GM08714 (cell line): Measurements from ENCODE around the gene RFXANK.

ENCODE experiments used
- H3K4me3 ChIP-seq: fragments of 200-500 bp; sonication (Bioruptor generic); 2 replicates; pipeline ENCODE4 v1.5.1; 2014; ENCODE audit warnings: mild to moderate bottlenecking, low read length, inconsistent platforms
- ZNF274 ChIP-seq: IDR thresholded peaks from 2 replicates; pipeline ENCODE4 v1.6.1; 2012; ENCODE audit warnings: mild to moderate bottlenecking, low read depth, low read length

Gene RFXANK

GRCh38 chr19:19223060-19223459 is 31.0 kb downstream of the RFXANK start:
- TF ChIP-seq ZNF274: no peak
- H3K4me3 ChIP-seq: no peak overlapping the region

DNA sequence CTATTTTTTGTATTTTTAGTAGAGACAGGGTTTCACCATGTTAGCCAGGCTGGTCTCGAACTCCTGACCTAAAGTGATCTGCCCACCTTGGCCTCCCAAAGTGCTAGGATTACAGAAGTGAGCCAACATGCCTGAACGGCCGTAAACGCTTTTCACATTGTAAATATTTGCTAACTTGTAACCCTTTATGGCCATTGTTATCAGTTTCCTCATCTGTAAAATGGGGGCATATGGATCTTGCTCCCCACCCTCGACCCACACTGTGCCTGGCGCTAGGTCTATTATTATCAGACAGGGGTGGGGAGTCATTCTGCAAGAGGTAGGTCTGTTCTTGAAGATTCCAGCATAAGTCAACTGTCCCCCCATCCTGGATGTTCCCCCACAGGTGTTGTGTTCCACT is 31.6 kb downstream of the RFXANK start:
- TF ChIP-seq ZNF274: no peak
- H3K4me3 ChIP-seq: no peak overlapping the region

DNA sequence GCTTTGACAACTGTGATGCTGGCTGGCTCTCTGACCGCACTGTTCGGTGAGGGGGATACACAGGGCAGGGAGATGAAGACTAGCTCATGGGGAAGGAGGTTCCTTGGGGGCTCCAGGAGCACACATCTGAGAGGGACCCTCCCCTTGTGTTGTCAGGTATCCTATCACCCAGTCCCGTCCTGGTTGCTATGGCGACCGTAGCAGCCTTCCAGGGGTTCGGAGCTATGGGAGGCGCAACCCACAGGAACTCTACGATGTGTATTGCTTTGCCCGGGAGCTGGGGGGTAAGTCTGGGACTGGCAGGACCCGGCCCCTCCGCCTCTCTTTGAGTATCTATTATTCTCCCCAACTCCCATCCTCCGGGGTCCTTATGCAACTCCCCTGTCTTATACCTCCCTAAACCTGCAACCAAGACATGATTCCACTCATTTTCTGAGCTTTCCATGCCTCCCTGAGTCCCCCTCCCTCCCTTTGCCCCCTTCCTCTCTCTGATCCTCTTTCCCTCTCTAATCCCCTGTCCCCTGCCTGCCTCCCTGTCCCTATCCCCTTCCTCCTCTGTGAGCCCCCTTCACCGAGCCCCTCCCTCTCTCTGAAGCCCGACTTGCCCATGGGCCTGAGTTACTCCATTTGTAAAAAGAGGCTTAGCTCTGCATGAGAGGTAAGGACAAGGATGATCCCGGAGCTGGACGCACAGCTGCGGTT is 32.2 kb downstream of the RFXANK start:
- no peak for TF ChIP-seq ZNF274
- no peak overlapping the region for H3K4me3 ChIP-seq

DNA sequence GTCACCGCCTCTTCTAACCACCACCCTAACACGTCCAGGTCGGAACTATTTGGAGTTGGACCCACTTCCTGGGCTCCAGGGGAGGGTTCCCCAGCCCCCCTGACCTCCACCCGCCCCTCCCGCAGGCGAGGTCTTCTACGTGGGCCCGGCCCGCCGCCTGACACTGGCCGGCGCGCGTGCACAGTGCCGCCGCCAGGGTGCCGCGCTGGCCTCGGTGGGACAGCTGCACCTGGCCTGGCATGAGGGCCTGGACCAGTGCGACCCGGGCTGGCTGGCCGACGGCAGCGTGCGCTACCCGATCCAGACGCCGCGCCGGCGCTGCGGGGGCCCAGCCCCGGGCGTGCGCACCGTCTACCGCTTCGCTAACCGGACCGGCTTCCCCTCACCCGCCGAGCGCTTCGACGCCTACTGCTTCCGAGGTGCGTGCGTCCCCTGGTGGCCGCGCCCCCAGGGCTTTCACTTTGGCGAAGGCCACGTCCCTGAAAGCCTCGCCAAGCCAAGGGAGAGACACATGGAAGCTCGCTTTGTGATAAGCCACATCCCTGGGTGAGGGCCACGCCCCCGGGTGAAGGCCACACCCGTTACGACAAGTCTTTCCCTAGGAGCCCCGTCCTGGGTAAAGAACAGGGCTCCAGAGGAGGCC is 32.9 kb downstream of the RFXANK start:
- peak overlapping the region; percentile 11; the same call in 1 of the 2 replicates for H3K4me3 ChIP-seq
- no peak for TF ChIP-seq ZNF274

DNA sequence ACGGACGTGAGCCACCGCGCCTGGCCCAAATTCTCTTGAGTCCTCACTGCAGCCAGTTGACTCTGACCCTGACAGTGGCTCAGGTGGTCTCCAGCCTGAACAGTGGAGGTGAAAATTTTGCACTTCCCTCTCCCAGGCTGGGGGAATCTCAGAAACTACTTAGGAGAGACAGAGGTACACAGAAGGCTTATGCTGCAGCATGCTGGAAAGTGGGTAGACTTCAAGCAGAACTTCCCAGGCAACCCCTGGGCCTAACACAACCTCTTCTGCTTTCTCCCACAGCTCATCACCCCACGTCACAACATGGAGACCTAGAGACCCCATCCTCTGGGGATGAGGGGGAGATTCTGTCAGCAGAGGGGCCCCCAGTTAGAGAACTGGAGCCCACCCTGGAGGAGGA is 34.1 kb downstream of the RFXANK start:
- H3K4me3 ChIP-seq: no peak overlapping the region
- TF ChIP-seq ZNF274: no peak

DNA sequence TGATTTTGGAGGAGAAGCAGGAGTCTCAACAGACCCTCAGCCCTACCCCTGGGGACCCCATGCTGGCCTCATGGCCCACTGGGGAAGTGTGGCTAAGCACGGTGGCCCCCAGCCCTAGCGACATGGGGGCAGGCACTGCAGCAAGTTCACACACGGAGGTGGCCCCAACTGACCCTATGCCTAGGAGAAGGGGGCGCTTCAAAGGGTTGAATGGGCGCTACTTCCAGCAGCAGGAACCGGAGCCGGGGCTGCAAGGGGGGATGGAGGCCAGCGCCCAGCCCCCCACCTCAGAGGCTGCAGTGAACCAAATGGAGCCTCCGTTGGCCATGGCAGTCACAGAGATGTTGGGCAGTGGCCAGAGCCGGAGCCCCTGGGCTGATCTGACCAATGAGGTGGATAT is 34.6 kb downstream of the RFXANK start:
- H3K4me3 ChIP-seq: no peak overlapping the region
- TF ChIP-seq ZNF274: no peak

- TF ChIP-seq ZNF274: no peak
- no peak overlapping the region for H3K4me3 ChIP-seq
Observed at GRCh38 chr19:19227217-19227616, 35.2 kb downstream of the RFXANK start.

DNA sequence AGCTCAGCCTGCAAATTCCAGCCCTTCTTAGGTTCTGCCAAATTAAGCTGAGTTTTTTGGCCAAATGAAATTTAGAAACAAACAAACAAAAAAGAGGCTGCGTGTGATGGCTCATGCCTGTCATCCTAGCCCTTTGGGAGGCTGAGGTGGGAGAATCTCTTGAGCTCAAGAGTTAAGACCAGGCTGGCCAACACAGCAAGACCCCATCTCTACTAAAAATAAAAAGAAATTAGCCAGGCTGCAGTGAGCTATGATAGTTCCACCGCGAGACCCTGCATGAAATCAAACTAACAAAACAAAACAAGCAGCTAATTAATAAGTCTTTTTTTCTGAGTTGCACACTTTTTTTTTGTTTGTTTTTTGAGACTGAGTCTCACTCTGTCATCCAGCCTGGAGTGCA is 37.6 kb downstream of the RFXANK start:
- TF ChIP-seq ZNF274: no peak
- no peak overlapping the region for H3K4me3 ChIP-seq

- no peak for TF ChIP-seq ZNF274
Observed at GRCh38 chr19:19230999-19231398, 38.9 kb downstream of the RFXANK start.

DNA sequence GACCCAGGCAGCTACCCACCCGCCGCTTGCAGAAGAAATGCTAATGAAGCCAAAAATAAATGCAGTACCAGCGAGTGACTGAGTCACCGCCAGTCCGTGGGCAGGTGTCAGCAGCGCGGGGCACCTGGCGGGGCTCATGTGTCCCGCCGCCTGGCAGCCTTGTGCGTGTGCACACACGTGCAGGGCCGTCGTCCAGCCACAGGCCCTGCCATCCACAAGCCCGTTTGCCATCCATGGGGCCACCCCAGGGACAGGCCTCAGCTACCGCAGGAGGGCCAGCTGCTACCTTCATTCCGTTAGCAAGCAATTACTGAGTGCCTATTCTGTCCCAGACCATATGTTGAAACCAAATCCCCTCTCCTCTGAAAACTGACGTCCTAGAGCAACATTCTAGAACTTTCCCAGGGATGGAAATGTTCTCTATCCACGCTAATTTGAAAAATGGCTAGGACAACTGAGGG is 40.2 kb downstream of the RFXANK start:
- TF ChIP-seq ZNF274: no peak
- no peak overlapping the region for H3K4me3 ChIP-seq

More at GRCh38 chr19:19230999-19231398, 38.9 kb downstream of the RFXANK start:
- no peak overlapping the region for H3K4me3 ChIP-seq

GRCh38 chr19:19234220-19234816 is 42.3 kb downstream of the RFXANK start:
- TF ChIP-seq ZNF274: no peak
- H3K4me3 ChIP-seq: no peak overlapping the region

DNA sequence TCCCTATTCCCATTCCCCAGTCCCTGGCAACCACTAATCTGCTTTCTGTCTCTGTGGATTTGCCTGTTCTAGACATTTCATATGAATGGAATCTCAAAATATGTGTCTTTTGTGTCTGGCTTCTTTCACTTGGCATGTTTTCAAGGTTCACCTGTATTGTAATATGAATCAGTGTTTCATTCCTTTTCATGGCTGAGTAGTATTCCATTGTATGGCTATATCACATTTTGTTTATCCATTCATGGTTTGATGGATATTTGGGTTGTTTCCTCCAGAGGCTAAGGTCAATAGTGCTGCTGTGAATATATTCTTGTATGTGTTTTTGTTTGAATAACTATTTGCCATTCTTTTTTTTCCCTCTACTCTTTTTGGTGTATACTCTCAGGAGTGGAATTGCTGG is 44.1 kb downstream of the RFXANK start:
- no peak for TF ChIP-seq ZNF274
- H3K4me3 ChIP-seq: no peak overlapping the region

DNA sequence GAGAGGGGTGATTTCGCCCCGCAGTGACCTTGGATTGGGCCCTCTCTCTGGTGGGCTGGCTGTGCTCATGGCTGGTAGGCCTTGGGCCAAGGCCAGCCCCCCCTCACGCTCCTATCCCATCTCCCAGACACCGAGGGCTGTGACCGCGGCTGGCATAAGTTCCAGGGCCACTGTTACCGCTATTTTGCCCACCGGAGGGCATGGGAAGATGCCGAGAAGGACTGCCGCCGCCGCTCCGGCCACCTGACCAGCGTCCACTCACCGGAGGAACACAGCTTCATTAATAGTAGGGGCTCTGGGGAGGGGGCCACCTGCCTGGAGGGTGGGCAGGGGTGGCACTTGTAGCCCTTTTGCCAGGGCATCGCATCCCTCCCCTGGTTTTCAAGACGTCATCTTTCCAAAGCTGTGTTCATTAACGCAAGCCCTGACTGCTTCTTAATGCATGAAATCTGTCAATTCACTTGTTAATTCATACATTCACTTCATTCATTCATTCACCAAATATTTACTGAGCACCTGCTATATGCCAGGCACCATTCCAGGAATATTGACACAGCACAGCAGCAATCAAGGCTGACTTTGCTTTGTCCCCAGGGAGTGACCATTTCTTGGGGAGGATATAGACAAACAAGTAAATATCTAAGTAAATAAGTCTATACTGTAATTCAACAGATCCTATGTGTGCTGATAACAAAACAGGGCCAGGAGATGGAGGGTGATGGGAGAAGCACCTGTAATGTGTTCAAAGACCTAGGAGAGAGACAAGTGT is 46.3 kb downstream of the RFXANK start:
- no peak for TF ChIP-seq ZNF274

DNA sequence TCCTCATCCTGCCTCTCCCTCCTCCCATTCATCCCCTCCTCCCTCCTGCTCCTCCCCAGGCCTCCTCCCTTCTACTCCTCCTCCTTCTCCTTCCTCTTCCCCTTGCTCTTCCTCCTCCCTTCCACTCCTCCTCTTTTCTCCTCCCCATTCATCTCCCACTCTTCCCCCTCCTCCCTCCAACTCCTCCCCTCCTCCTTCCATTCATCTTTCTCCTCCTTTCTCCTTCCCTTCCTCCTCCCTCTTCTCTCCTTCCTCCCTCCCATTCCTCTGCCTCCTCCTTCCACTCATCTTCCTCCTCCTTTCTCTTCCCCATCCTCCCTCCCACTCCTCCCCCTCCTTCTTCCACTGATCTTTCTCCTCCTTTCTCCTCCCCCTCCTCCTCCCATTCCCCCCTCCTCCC is 47.6 kb downstream of the RFXANK start:
- TF ChIP-seq ZNF274: no peak
- H3K4me3 ChIP-seq: no peak overlapping the region

More for the DNA sequence above, 46.3 kb downstream of the RFXANK start:
- H3K4me3 ChIP-seq: no peak overlapping the region
